HCEC 1CT (cell line): ENCODE measurements around the gene RILPL2.
"Not testable (repeated sequence)": the region's sequence is repeated elsewhere in the genome, so short reads cannot be mapped to it uniquely, and the experiment has no call there.

Experiments
- DNase-seq: peaks from one replicate; pipeline ENCODE4 v3.0.0-alpha.2; 2017

Gene RILPL2

DNA sequence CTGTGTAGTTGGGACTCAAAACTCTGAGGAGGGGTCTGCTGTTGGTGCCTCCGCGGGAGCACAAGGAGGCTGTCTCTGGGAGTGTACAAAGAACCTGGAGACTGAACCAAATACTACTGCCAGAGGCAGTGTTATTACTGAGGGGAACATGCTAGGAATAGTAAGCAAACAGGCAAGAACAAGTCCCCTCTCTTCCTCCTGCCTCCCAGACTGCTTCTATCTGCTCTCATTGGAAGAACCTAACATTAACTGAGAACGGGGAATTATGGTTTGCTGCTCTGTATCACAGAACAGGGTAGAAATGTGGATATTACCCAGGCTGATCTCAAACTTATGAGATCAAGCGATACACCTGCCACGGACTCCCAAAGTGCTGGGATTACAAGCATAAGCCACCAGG lies 57.1 kb downstream of the RILPL2 start:
- no peak for DNase-seq

DNA sequence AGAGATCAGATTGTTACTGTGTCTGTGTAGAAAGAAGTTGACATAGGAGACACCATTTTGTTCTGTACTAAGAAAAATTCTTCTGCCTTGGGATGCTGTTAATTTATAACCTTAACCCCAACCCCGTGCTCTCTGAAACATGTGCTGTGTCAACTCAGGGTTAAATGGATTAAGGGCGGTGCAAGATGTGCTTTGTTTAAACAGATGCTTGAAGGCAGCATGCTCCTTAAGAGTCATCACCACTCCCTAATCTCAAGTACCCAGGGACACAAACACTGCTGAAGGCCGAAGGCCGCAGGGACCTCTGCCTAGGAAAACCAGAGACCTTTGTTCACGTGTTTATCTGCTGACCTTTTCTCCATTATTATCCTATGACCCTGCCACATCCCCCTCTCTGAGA lies 64.1 kb downstream of the RILPL2 start:
- not testable (repeated sequence) for DNase-seq

DNA sequence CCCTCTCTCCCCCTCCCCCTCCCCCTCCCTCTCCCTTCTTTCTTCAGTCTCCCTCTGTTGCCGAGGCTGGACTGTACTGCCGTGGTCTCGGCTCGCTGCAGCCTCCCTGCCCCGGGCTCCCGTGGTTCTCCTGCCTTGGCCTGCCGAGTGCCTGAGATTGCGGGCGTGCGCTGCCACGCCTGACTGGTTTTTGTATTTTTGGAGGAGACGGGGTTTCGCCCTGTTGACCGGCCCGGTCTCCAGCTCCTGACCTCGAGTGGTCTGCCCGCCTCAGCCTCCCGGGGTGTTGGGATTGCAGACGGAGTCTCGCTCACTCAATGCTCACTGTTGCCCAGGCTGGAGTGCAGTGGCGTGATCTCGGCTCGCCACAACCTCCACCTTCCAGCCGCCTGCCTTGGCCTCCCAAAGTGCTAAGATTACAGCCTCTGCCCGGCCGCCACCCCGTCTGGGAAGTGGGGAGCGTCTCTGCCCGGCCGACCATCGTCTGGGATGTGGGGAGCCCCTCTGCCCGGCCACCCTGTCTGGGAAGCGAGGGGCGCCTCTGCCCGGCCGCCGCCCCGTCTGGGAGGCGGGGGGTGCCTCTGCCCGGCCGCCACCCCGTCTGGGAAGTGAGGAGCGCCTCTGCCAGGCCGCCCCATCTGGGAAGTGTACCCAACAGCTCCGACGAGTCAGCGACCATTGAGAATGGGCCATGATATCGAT lies 64.7 kb downstream of the RILPL2 start:
- DNase-seq = not testable (repeated sequence)

DNA sequence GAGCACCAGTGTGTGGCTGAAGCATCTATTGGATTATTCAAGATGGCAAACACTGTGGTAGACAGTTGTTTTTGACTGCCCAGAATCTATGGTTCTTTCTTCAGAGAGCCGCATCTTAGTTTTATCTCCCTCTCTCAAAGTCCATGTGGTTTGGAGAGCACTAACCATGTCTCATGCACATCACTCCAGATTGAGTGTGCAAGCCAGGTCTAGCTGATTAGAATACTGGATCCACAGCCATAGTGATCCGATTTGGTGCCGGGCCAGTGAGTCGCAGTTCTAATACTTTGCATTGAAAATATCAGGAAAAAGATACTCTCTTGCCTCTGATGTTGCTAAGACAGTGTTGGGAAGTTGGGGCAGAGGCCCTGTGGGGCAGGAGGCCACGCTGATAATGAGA lies 67.3 kb downstream of the RILPL2 start:
- DNase-seq = no peak

DNA sequence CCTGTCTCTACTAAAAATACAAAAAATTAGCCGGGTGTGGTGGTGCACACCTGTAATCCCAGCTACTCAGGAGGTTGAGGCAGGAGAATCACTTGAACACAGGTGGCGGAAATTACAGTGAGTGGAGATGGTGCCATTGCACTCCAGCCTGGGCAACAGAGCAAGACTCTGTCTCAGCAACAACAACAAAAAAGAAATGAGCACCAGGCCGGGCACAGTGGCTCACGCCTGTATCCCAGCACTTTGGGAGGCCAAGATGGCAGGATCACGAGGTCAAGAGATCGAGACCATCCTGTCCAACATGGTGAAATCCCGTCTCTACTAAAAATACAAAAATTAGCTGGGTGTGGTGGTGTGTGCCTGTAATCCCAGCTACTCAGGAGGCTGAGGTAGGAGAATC lies 68.1 kb downstream of the RILPL2 start:
- DNase-seq = not testable (repeated sequence)

DNA sequence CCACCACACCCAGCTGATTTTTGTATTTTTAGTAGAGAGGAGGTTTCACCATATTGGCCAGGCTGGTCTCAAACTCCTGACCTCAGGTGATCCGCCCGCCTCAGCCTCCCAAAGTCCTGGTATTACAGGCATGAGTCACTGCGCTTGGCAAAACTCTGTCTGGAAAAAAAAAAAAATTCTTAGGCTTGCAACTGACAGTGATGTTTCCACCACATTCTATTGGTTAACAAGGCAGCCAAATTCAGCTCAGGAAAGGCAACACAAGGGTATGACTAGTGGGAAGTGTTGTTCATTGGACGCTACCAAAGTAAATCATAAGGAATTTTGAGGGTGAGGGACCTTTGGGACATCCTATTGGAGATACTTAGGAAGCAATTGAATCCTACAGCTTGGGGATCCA lies 69.0 kb downstream of the RILPL2 start:
- DNase-seq = no peak
